AG20443 (cell line): ENCODE measurements around the gene HES7.
"Not testable (repeated sequence)": the region's sequence is repeated elsewhere in the genome, so short reads cannot be mapped to it uniquely, and the experiment has no call there.

ENCODE experiments used
- DNase-seq: peaks from one replicate; pipeline ENCODE4 v3.0.0; 2012; ENCODE audit warnings: low spot score, mixed read lengths

Gene HES7

DNA sequence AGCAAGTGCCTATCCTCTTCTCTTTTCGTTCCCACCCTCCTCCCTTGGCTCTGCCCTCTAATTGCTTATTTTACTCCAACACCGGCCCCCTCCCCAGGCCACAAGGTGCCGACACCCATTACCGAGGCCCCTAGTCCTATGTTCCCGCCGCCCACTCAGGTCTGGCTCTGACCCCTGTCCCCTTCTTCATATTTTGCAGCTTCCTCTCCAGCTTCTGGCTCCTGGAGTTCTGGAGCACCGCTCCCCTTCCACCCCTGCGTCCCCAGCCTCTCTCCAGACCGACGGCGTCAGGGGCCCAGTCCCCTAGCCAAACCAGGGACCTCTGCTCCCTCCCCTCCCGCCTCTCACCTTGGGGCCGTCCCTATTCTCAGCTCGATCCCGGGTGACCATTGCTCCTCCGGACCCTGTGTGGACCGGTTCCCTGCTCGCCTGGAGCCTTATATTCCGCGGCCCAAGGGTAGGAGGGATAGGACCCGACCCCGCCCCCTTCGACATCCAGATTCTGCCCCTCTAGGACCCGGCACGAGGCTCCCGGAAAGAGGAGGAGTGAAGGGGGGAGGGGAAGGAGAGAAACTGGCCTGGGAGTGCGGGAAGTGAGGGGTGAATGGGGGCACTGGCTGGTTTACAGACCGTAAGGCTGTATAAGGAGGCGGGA lies at the start of gene HES7:
Gene HES7, minus strand, starts transcription at position 412 of the 655 bp plus-strand sequence. Its CDS starts 22 bp downstream, at position 390.
- DNase-seq = no peak

DNA sequence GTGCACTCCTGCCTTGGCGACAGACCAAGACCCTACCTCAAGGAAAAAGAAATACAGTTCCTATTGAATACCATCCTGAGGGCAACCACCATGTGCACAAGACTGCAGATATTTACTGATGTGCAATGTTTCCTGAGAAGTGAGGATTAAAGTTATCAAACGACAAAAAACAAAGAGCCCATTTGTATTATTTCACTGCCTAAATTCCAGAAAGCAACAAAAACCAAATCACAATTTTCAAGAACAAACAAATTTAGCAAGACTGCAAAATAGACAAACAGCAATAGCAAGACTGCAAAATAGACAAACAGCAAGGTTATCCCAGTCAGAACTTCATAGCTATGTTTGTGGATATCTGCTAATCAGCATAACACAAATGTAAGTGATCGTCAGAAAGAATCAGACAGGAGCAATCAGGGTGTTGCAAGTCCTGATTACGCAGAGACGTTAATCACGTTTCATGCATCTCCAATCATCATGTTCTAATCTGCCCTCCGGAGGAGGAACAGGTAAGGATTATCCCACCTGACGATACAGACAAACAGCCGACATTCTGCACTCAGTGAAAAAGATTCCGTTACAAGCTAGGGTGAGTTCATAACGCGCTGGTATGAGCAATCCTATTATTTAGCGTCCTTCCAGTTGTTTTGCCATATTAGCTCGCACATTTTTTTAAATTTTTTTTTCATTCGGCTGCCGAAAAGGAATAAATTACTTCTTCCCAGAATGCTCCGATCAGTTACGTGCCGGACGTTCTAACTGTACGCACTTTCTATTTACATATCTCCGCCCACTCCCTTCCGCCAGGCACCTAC lies 49.4 kb upstream of the HES7 start:
- peak; percentile 83 for DNase-seq

DNA sequence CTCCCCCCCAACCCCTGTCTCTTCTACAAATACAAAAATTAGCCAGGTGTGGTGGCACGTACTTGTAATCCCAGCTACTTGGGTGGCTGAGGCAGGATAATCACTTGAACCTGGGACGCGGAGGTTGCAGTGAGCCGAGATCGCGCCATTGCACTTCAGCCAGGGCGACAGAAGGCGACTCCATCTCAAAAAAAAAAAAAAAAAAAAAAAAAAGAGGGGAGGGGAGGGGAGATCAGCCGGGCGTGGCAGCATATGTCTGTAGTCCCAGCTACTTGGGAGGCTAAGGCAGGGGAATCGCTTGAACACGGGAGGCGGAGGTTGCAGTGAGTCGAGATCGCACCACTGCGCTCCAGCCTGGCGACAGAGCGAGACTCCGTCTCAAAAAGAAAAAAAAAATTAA lies 46.3 kb upstream of the HES7 start:
- DNase-seq = not testable (repeated sequence)

DNA sequence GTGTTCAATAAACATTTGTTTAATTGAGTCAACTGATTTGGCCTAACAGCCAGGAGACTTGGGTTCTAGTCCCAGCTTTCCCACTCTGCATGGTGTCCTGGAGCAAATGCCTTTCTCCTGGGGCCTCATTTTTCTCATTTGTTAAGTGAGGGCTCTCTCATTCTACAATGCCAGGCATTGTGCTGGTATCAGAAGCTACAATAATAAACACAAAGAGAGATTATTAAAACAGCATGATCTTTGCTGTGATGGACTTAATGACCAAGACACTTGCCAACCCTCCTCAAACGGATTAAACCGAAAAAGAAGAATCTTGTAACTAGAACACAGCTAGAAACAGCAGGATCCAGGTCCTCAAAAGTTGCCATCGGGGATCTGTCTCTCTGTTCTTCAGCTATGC lies 43.6 kb upstream of the HES7 start:
- no peak for DNase-seq

DNA sequence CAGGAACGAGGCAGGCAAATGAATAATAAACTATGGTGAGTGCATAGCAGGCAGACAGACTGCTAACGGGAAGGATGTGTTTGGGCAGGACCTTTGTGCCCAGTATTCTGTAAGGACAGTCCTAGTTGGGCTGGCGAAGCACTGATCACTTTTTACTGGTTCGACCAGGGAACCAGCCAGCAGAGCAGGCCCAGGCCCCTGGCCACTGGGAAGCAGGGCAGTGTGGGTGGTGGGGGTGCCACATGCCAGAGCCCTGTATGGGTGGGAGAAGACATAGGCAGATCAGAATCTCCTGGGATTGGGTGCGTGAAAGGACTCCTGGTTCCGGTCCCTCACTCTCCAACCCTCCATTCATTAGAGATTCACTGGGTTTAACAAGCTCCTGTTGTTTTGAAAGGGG lies 42.8 kb upstream of the HES7 start:
- no peak for DNase-seq

DNA sequence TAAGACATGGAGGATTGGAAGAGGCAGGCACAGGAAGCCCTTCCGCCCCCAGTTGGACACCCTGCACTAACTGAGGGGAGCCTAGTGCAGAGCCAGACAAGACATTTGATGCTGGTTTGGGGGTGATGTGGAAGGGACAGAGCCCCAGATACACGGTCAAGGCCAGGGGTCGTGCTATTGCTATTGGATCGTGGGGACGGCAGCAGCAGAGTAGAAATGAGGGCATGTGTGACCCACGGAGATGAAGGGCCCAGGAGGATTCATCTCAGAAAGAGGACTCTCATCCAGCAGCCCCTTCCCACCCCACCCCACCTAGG lies 40.9 kb upstream of the HES7 start:
- DNase-seq = no peak

DNA sequence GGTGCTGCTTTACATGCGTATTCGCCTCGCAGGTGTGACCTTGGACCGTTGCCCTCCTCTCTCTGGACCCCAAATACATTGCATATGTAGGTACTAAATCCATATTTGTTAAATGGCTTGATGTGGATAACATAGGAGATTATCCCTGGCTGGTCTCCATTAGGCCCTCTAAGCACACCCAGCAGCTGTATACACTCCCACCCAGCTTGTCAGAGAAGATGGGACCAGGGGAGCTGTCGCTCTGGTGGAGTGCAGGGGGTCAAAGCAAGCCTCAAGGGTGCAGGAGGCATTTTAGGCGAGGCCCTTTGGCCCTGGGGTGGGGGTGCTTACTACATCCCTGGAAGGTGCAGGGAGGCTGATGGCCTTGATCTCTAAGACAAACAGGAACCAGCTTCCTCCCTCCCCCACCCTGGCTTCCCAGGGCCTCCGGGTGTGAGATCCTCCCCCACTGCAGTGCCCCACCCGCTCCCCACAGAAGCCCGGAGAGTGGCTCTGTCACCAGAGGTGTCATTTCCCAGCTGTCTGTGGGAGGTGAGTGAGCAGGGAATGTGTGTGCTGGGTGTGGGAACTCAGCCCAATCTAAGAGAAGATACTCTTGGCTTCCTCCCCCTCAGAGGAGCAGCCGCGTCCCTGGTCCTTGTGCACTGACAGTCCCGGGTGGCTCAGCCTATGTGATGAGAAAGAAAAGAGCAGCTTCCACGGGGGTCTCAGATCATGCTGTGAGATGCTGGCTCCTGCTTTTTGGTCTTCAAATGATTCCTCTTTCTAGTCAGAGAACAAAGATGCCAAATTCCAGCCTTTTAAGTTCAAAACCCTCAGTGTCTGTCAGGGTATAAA lies 40.3 kb upstream of the HES7 start:
- DNase-seq = peak; percentile 58

DNA sequence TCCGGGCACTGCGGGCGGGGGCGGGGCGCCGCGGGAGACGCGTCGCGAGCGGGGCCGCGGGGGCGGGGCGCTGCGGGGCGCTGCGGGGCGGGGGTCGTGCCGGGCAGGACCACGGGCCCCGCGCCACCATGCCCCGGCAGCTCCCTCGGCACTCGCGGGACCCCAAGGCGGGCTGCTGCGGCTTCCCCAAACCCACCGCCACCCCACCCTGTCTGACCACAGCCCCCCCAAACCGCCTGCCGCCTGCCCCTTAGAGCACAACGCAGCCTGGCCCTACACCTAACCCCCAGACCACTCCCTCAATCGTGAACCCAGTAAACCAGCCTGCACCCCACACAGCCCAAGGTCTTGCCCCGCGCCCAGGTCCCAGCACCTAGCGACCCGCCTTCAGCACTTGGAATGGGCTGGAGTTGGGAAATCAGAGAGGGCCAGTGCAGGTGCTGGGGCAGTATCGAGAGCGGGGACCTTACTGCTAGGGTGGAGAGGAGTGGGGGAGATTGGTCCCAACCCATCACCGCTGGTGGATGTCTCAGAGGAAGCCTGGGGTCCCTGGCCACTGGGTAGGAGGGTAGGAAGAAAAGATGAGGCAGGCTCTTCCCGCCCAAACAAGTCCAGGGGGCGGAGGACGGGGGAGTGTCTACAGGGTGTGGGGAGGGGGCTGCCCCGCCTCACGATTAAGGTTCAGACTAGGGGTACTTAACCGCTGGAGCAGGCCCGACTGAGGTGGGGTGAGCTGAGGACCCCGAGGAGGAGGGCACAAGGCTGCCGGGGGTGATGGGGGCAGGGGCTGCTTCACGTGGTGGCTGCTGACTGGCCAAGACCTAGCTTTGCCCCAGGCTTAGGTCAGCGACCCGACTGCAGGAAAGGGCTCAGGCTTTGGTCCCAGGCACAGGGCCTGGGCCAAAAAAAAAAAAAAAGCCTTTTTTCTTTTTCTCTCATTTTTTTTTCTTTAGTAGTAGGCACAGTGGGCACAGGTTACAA lies 39.4 kb upstream of the HES7 start:
- DNase-seq = no peak

DNA sequence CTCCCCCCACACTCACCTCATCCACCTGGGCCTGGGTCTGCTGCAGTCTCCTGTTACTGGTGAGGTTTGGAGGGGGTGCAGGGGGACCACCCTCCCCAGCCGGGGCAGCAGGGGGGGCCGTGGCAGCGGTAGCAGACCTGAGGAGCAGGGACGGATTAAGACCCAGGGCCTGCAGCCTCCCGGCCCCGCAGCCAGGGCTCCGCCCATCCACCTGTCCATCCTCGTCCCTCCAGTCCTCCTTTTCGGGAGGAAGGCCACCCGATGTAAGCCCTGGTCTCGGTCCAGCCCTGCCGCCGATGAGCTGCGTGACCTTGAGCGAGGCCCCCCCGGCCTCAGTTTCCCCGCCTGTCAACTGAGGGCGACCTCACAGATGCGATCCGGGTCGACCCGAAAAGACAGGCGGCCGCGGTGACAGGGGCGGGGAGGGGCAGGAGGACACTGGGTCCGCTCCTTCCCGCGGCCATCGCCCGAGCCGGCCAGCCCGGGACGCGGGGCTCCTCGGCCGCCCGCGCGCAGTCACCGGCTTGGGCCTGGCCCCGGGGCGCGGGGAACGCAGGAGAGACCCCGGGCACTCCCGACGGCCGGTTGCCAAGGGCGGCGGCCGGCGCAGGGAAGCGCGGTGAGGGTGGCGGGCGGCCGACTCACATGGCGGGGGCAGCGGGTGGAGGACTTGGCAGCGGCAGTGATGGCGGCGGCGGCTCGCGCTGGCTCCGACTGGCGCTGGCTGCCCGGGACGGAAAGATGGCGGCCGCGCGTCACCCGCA lies 38.5 kb upstream of the HES7 start, which contains the start of gene VAMP2:
Gene VAMP2, minus strand, starts transcription at position 716 of the 764 bp plus-strand sequence. Its CDS starts 69 bp downstream, at position 647.
- peak; percentile 78 for DNase-seq

DNA sequence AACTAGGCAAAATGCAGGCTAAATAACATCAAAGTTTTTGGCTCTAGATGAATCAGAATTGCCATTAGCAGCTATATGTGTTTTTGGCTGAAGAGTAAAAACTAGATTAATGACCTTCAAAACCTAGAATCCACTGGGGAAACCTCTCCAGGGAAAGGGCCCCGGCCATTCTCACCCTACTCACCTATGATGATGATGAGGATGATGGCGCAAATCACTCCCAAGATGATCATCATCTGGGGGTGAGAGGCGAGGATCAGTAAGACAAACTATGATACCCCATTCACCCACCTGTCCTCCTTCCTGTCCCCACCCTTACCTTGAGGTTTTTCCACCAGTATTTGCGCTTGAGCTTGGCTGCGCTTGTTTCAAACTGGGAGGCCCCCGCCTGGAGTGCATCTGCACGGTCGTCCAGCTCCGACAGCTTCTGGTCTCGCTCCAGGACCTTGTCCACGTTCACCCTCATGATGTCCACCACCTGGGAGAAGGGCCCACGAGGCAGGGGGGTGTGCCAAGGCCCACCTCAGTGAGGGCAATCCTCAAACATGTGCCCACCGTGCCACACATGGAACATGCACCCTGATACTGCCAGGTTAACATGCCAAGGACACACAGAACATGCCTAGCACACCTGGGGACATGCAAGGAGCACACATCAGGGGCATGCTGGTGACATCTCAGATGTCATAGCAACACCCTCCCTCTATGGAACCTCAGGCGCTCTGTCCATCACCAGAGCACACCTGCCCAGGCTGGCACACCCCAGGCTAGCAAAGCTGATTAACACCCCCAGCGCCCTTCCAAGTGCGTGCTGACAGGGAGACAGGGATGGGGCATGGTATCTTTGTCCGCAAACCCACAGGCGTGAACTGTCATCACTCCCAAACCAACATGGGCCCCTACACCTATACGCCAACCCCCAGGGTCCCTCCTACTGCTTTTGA lies 37.7 kb upstream of the HES7 start:
- DNase-seq = no peak

DNA sequence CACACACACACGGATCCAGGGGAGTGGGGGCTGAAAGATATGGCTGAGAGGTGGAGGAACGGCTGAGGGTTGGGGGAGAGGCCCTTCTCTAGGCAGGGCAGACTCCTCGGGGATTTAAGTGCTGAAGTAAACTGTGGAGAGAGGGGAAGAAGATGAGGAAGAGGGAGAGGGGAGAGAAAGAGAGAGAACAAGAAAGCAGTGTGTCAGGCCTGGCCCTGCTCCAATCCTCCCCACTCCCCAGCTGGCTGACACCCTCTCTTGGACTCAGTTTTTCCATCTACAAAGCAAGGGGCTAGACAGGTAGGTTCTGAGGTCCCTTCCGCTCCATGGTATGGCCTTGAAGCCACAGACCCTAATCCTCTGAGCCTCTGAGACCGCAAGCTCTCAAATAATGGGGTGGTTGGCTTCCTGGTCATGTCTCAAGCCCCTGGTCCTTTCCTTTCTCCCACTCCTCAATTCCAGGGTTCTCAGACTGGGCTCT lies 36.9 kb upstream of the HES7 start:
- DNase-seq = no peak

DNA sequence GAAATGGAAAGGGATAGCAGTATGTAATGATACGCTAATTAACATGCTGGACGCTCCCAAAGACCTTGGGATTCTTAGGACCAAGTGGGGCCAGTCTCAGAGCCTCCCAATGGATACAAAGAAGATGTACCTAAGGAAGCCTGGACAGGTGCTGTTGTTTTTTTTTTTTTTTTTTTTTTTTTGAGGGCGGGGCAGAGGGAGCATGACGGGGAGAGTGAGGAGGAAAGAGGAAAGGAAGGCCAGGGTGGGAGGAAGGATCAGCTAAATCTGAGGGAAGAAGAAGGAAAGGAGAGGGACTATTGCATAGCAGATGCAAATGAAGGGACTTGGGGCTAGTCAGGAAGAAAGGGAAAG lies 36.3 kb upstream of the HES7 start:
- DNase-seq = no peak

DNA sequence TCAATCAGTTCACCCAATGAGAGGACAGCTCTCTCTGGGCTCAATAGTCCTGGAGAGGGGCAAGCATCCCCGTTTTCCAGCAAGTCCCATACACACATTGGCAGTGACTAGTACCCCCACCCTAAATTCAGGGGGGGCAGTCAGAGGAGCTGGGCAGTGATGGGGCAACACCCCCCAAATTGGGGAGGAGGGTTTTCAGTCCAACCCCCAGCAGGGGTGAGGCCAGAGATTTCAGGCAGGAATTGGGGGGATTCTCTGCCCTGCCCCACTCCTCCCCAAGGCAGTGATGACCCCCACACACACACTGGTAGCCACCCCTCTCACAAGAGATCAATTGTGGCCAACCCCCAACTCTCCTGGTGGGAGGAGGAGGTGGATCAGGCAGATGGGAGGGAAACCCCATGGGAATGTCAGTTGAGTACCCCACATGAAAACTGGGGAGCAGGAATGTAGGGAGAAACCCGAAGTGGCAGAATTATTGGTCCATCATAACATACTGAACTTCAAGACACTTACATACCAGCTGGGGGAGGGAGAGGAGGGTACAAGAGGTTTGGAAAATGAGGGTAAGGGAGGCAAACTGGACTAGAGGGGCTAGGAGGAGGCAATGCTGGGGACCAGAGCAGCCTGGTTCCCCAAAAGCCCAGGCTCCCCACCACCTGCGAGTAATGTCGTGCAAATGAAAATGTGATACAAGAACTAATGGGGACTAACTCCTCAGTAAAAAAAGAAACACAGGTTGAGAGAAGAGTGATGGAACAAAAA lies 35.7 kb upstream of the HES7 start:
- DNase-seq = no peak

DNA sequence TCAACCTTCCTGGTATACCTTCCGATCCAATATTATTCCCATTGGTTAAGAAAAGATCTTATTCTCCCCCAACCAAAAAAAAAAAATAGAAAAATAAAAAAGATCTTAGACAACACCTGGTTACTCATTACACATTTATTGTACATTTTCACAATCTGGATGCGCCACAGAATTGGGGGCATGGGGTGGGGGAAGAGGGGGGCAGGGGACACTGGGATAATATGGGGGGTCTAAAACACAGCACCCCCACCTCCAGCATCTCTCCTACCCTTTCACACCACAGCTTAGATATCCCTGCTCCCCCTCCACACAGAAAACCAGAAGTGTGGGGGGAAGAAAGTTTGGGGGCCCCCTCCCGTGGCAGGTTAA lies 35.1 kb upstream of the HES7 start:
- no peak for DNase-seq

DNA sequence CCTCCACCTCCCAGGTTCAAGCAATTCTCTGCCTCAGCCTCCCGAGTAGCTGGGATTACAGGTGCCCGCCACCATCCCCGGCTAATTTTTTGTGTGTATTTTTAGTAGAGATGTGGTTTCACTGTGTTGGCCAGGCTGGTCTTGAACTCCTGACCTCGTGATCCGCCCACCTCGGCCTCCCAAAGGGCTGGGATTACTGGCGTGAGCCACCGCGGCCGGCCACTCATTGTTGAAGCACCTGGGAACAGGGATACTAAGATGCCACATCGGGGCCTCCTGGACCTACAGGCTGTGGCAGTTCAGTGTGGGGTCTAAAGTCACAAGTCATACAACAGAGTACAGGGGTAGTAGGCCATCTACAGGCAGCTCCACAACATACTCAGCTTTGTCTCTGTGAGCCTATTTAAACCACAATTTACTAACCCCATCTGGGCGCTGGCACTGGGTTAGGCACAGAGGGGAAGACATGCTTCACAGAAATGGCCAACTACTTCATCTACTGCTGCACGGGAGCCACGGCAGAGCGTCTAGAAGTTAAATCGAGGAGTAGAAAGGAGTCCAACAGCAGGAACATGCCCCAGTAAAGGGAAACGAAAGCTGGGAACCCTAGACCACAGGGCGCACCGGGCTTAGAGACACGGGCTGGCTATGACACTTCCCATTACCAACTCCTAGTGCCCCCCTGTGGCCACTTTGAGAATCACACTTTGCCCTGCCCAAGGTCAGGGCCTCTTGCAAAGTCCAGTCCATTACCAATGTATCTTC lies 34.5 kb upstream of the HES7 start:
- DNase-seq = peak; percentile 81

DNA sequence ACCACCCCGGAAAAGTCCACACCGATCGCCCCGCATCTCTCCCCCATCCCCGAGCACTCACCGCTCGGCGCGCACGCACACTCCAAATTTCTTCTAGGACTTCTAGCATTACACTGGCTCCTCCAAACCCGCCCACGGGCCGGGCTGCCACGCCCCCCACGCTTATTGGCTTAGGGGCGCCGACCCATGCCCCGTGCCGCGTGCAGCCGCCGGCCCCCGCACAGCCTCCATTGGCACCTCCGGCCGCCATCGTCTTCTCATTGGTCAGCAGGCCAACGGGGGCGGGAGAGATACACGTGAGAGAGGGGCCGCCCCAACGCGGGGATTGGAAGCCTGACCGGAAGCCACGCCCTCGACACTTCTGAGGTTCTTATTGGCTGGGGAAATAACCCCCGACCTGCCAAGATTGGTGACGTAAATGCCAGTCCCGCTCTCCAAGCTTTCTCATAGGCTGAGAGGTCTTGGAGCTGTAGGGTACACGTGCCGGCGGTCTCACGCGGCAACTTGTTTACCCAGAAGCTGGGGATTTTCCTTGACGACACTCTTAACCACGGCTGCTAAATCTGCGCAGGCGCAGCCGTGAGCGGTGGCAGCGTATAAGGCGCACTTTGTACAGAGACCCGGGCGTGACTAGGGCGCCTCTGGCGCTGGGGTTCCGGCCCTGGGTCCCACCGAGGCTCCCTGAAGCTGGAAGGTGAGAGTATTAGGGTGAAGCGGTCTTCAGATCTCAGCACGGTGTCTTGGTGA lies 32.5 kb upstream of the HES7 start:
- peak; percentile 94 for DNase-seq

DNA sequence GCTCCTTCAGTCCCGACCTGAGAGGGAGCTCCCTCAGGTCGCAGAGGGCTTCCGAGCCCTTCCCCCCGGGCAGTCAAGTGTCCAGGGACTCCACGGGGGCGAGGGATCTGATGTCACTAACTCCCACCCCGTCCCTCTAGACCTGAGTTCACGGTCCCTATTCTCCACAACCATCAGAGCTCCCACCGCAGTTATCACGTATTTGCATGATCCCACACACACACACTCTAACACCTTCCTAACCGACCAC lies 32.0 kb upstream of the HES7 start:
- no peak for DNase-seq
